C4-2B (cell line): Measurements from ENCODE around the gene PHETA1.
A peak's percentile ranks its signal among the peaks of the same experiment; 100 is the strongest.

Source experiments
- H3K27ac ChIP-seq: fragments of 450-650 bp; 2 replicates; pipeline ENCODE4 v1.5.1; 2017
- ZFX ChIP-seq: fragments of 450-650 bp; IDR thresholded peaks from 2 replicates; pipeline ENCODE4 v1.6.1; 2017
- TF ChIP-seq, protein P1 (sequence below): fragments of 450-650 bp; conservative IDR thresholded peaks from 2 replicates; pipeline ENCODE4 v1.5.1; 2017; ENCODE audit warnings: mild to moderate bottlenecking

Gene PHETA1

DNA sequence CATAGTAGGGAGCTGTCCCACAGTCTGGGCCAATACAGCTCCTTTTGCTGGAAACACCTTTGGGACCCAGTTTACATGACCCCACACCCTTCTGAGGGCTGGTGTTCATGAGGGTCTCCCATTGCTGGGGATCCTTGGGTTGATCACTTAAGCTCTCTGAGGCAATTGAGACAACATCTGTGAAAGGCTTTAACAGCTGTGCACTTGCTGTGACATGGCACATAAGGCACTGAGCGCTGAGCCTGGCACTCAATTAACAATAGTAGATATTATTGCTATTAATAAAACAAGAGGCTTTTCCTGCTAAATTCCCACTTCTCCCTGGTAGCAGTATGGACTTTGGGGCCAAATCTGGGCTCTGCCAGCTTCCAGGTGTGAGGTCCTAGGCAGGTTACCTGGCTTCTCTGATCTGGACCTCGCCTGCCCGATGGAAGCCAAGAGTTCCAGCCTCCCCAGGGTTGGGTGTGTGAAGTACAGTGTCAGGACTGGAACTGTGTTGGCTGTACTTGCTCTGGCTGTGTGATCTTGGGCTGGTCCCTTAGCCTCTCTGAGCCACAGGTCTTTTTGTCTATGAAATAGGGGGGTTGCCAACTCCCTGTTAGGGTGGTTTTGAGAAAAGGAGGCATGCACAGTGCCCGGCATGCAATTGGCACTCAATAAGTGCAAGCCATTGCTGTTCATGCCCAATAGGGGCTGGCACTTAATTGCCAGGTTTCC is 39.9 kb upstream of the PHETA1 start:
- no peak for TF ChIP-seq ZFX
- TF ChIP-seq, protein P1, sequence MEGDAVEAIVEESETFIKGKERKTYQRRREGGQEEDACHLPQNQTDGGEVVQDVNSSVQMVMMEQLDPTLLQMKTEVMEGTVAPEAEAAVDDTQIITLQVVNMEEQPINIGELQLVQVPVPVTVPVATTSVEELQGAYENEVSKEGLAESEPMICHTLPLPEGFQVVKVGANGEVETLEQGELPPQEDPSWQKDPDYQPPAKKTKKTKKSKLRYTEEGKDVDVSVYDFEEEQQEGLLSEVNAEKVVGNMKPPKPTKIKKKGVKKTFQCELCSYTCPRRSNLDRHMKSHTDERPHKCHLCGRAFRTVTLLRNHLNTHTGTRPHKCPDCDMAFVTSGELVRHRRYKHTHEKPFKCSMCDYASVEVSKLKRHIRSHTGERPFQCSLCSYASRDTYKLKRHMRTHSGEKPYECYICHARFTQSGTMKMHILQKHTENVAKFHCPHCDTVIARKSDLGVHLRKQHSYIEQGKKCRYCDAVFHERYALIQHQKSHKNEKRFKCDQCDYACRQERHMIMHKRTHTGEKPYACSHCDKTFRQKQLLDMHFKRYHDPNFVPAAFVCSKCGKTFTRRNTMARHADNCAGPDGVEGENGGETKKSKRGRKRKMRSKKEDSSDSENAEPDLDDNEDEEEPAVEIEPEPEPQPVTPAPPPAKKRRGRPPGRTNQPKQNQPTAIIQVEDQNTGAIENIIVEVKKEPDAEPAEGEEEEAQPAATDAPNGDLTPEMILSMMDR, result no peak

DNA sequence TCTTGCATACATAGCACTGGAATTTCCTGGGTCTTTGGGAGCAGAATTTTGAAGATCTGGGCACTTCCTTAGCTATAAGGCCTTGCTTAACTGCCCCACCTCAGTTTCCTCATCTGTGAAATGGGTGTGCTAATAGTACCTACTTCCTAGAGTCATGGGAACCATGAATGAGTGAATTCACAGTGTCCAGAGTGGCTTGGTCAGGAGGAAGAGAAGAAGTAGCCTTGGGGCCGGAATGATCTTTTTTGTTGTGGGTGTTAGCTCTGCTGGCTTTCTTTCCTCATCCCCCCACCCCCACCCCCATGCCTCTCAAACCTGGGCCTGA is 39.2 kb upstream of the PHETA1 start:
- H3K27ac ChIP-seq, result no peak overlapping the region
- no peak for TF ChIP-seq ZFX
- TF ChIP-seq, protein P1, result no peak

More for the DNA sequence above, 39.9 kb upstream of the PHETA1 start:
- H3K27ac ChIP-seq, result no peak overlapping the region

DNA sequence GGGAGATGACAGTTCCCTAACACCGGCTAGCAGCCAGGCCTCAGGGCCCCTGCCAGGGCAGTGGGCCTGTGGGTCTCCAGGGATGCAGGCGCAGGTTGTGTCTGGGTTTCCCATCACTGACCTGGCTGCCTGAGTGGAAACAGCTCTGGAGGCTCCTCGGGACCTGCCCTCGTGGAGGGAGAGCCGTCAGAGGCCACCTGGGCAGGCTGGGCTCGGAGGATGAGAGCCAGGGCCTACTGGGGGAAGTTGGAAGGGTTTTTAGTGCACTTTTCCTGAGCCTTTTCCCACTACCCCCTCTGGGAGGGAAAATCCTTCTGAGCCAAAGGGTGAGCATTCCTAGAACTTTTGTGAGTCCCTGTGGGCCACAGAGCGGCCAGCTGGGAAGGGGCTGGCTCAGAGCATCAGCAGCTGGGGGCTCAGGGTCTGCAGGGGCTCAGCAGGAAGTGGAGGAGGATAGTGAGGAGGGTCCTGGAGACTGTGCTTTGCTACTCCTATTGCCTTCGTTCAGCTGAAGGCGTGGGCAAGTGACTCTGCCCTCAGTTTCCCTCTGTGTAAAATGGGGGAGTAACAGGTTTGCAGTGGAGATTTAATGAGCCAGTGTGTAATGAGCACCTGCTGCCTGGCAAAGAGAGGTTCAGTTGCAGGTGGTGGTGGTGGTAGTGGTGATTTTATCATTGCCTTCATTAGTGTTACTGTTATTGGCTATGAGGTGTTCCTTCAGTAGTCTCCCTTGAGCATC is 38.7 kb upstream of the PHETA1 start:
- TF ChIP-seq ZFX, result no peak
- TF ChIP-seq, protein P1, result no peak
- no peak overlapping the region for H3K27ac ChIP-seq

DNA sequence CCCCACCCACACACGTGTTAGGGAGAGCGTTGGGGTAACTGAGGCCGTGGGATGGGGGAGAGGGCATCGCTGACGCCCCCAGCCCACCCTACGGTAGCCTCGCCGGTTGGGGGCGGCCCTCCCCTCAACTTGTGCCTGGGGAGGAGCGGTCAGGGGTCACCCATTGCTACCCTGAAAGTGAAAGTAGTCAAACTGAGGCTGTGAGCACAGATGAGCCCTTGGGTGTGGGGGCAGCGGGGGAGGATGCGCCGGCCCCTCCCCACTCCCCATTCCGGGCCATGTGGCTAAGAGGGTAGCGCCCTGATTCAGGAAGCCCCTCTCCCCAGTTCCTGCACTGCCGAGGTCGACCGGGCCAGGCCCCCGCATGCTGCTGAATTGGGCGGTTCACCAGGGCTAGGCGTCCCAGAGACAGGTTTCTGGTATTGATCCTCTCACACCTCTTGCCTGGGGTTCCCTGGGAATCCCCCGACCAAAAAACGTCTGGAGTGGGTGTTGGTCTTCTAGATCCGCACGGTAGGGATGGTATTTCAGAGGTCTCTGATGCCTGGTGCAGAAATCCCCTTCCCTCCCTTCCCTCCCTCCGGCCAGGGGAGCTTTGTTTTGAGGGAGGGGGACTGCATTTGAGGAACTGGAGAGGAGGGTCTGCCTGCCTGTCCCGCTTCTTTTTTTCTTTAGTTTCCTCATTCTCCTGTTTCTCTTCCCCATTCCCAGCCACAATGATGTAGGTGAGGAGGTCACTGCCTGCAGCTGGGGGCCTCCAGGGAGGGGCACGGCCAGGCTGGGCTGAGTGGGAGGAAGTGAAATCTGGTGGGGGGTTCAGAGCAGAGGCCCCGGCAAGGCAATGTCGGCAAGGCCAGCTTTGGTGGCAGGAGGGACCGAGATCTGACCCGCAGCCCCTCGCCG is 37.8 kb upstream of the PHETA1 start:
- no peak for TF ChIP-seq ZFX
- TF ChIP-seq, protein P1, result no peak
- H3K27ac ChIP-seq, result peak overlapping the region; percentile 70

DNA sequence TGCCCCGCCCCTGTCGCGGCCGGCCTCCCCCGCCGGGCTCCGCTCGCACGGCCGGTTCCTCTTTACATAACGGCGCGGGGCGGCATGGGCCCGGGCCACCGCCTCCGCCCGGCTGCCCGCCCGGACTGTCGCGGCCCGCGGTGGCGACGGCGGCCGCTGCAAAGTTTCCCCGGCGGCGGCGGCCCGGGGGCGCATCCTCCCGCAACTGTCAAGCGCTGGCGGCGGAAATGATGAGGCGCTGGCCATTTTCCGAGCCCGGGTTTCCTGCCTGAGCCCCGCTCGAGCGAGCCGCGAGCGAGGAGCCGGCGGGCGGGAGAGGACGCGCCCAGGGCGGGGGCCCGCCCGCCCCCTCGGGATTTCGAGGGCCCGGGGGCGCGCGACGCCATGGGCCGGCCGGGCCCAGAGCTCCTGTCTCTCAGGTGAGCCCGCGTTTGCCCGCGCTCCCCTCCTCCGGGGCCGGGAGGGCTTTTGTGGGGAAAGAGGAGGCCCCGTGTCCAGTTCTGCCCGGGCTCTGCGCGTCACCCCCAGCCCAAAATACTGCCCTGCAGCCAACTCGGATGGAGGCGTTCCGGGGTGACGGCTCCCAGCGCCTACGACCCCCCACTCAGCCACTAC is 37.1 kb upstream of the PHETA1 start, which contains the start of gene SH2B3:
TSS of gene SH2B3 (plus strand) at position 65 of the 615 bp plus-strand sequence. CDS start 12,223 bp downstream, outside the sequence.
- H3K27ac ChIP-seq, result peak within 1 kb of the TSS; percentile 70

DNA sequence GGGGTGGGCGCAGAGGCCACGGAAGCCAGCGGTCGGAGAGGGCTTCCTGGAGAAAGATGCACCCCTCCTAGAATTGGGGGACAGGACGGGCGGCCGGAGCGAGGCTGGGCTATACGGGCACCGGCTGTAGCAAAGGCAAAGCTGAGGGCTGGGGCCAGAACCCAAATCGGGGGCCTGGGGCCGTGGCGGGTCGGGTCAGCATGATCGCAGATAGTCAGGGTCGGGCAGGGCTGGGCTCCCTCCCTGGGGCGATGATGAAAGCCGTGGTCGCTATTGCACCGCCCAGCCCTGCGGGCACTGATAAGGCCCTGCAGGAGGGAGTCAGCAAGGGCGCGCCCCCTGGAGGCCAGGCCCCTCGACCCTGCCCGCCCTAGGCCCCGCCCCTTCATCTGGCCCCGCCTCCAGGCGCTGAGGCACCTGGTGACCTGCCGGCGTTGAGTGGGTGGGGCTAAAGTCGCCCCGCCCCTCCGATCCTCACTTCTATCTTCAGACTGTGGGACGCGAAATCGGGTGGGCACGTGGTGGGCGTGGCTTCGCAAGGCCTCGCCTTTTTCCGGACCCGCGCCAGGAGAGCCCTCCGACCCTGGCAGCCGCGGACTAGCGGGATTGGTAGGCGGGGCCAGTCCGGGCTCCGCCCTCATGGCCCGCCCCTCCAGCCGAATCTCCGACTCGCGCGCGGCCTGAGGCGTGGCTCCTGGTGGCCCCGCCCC is 36.4 kb upstream of the PHETA1 start:
- TF ChIP-seq ZFX, result no peak
- TF ChIP-seq, protein P1, result peak; percentile 43
- H3K27ac ChIP-seq, result no peak overlapping the region; the same call in 1 of the 2 replicates

More for the DNA sequence above, 37.1 kb upstream of the PHETA1 start, which contains the start of gene SH2B3:
- TF ChIP-seq, protein P1, result no peak
- peak; percentile 52; the same call in 1 of the 2 replicates for TF ChIP-seq ZFX
